Osteoblast (primary cell): ENCODE measurements around the gene TGFB1. TPM values are rescaled to one million over a fixed set of nuclear protein-coding genes. Genes with fewer than 3 reads are reported as not detected.

Source experiments
- DNase-seq: peaks from one replicate; pipeline ENCODE4 v3.0.0; 2011; ENCODE audit warnings: low spot score, mixed read lengths; ENCODE audit not compliant: insufficient read length; ENCODE audit errors: missing footprints
- H2AFZ ChIP-seq: 2 replicates; pipeline ENCODE4 v1.6.0; 2011; ENCODE audit warnings: mild to moderate bottlenecking, low read length
- H3K27ac ChIP-seq: 2 replicates; pipeline ENCODE4 v1.5.1; 2011; ENCODE audit warnings: mild to moderate bottlenecking, low read depth, low read length, moderate library complexity
- H3K27me3 ChIP-seq: 2 replicates; pipeline ENCODE4 v1.6.0; 2012; ENCODE audit warnings: mild to moderate bottlenecking, control low read depth, inconsistent platforms, low read length, moderate library complexity; ENCODE audit not compliant: insufficient read depth
- H3K36me3 ChIP-seq: 2 replicates; pipeline ENCODE4 v1.5.1; 2011; ENCODE audit warnings: mild to moderate bottlenecking, low read length, control low read depth, moderate library complexity; ENCODE audit not compliant: insufficient read depth
- H3K4me1 ChIP-seq: 2 replicates; pipeline ENCODE4 v1.5.1; 2011; ENCODE audit warnings: mild to moderate bottlenecking, low read length, control low read depth, moderate library complexity; ENCODE audit not compliant: insufficient read depth
- H3K4me2 ChIP-seq: 2 replicates; pipeline ENCODE4 v1.6.0; 2011; ENCODE audit warnings: mild to moderate bottlenecking, low read length; ENCODE audit not compliant: insufficient read depth
- H3K4me3 ChIP-seq: fragments of 200-600 bp; sonication (generic); 3 replicates; pipeline ENCODE4 v1.5.1; 2012; ENCODE audit warnings: mild to moderate bottlenecking, low read length, inconsistent platforms; ENCODE audit not compliant: insufficient read depth
- H3K79me2 ChIP-seq: 2 replicates; pipeline ENCODE4 v1.6.0; 2012; ENCODE audit warnings: mild to moderate bottlenecking, low read length, control low read depth, inconsistent platforms; ENCODE audit not compliant: insufficient read depth
- H3K9me3 ChIP-seq: 2 replicates; pipeline ENCODE4 v1.5.1; 2011; ENCODE audit warnings: low read depth, low read length, control low read depth
- H4K20me1 ChIP-seq: 2 replicates; pipeline ENCODE4 v1.6.0; 2012; ENCODE audit warnings: mild to moderate bottlenecking, low read length, control low read depth; ENCODE audit not compliant: insufficient read depth
- total RNA-seq: library from RNA; depleted of rRNA; stranded (reverse); fragments of >200 nt; gene quantifications from 2 replicates; pipeline ENCODE4 v1.2.3, GENCODE V29; 2012
- TF ChIP-seq, protein P1 (sequence below): IDR thresholded peaks from 2 replicates; pipeline ENCODE4 v1.5.1; 2011; ENCODE audit warnings: mild to moderate bottlenecking, low read depth, low read length, moderate library complexity; ENCODE audit errors: extremely low read depth

TGFB1 gene
- total RNA-seq, 1 donor, result 17.4 TPM

DNA sequence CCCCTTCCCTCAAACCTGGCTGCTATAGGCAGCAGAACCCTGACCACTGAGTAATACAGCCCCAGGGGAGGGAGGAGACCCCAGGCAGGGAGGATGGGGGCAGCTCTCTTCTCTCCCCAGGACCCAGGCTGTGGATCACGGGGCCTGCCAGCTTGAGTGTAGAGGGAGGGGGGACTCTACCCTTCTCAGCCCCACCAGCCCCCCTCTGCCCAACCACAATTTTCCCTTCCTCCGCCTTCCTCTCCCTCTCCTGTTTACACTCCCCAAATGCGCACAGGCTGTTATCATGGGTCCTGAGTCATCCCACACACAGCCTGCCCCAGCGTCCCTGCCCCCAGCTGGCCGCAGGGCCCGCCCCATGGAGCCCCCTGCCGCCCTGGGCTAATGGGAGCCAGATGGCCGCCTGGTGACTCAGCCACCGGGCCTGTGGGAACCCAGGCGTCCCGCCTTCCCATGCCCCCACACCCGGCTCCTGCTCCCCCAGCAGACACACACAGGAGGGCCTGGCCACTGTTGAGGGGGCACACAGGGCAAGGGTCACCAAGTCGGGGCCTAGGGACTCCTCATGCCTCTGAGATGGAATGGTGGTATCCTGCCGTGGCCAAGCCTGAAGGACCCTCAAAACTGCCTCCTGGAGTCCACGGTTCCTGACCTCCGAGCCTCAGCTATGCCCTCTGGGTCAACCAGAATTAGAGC is 30.1 kb downstream of the TGFB1 start:
- TF ChIP-seq, protein P1, sequence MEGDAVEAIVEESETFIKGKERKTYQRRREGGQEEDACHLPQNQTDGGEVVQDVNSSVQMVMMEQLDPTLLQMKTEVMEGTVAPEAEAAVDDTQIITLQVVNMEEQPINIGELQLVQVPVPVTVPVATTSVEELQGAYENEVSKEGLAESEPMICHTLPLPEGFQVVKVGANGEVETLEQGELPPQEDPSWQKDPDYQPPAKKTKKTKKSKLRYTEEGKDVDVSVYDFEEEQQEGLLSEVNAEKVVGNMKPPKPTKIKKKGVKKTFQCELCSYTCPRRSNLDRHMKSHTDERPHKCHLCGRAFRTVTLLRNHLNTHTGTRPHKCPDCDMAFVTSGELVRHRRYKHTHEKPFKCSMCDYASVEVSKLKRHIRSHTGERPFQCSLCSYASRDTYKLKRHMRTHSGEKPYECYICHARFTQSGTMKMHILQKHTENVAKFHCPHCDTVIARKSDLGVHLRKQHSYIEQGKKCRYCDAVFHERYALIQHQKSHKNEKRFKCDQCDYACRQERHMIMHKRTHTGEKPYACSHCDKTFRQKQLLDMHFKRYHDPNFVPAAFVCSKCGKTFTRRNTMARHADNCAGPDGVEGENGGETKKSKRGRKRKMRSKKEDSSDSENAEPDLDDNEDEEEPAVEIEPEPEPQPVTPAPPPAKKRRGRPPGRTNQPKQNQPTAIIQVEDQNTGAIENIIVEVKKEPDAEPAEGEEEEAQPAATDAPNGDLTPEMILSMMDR, result no peak
- Histone ChIP-seq H3K27me3 (no peaks in the 10 kb centered on the region), H3K9me3 (no peaks in the 10 kb centered on the region), H3K4me2 (peak overlapping the region; percentile 75), H3K4me3 (peak overlapping the region; percentile 35), H4K20me1 (peaks cover 17% of the 10 kb centered on the region), H2AFZ (no peak overlapping the region), H3K79me2 (peaks cover 7% of the 10 kb centered on the region), H3K27ac (peak overlapping the region; percentile 100), H3K4me1 (peaks cover 73% of the 10 kb centered on the region), H3K36me3 (peaks cover 23% of the 10 kb centered on the region)
- DNase-seq, result peak; percentile 98

GRCh38 chr19:41323023-41323422 is 30.7 kb downstream of the TGFB1 start:
- Histone ChIP-seq H4K20me1 (peaks cover 18% of the 10 kb centered on the region), H3K36me3 (peaks cover 24% of the 10 kb centered on the region), H2AFZ (no peak overlapping the region)

GRCh38 chr19:41322451-41322850 is 31.3 kb downstream of the TGFB1 start:
- no peak overlapping the region for H2AFZ ChIP-seq
- peaks cover 30% of the 10 kb centered on the region for H3K36me3 ChIP-seq
- peak overlapping the region; percentile 100 for H3K27ac ChIP-seq
- DNase-seq, result peak; percentile 52
- H3K9me3 ChIP-seq, result no peaks in the 10 kb centered on the region
- peaks cover 18% of the 10 kb centered on the region for H4K20me1 ChIP-seq
- no peaks in the 10 kb centered on the region for H3K27me3 ChIP-seq
- H3K4me1 ChIP-seq, result peaks cover 61% of the 10 kb centered on the region
- H3K79me2 ChIP-seq, result peaks cover 7% of the 10 kb centered on the region
- no peak overlapping the region for H3K4me3 ChIP-seq
- TF ChIP-seq, protein P1, result no peak
- peak overlapping the region; percentile 75 for H3K4me2 ChIP-seq

More at GRCh38 chr19:41323023-41323422, 30.7 kb downstream of the TGFB1 start:
- Histone ChIP-seq H3K27ac (peak overlapping the region; percentile 100), H3K79me2 (peaks cover 7% of the 10 kb centered on the region), H3K4me1 (peaks cover 67% of the 10 kb centered on the region), H3K27me3 (no peaks in the 10 kb centered on the region), H3K4me3 (peak overlapping the region; percentile 35), H3K9me3 (no peaks in the 10 kb centered on the region), H3K4me2 (peak overlapping the region; percentile 75)
- peak; percentile 91 for DNase-seq
- TF ChIP-seq, protein P1, result no peak

- TF ChIP-seq, protein P1, result peak; percentile 91
- H4K20me1 ChIP-seq, result peaks cover 18% of the 10 kb centered on the region
- peaks cover 4% of the 10 kb centered on the region for H3K79me2 ChIP-seq
- no peaks in the 10 kb centered on the region for H3K9me3 ChIP-seq
- H3K27me3 ChIP-seq, result no peaks in the 10 kb centered on the region
- H2AFZ ChIP-seq, result no peak overlapping the region
- no peak overlapping the region for H3K4me2 ChIP-seq
- no peak overlapping the region for H3K4me3 ChIP-seq
- peaks cover 37% of the 10 kb centered on the region for H3K36me3 ChIP-seq
- peak; percentile 99 for DNase-seq
- peak overlapping the region; percentile 100 for H3K27ac ChIP-seq
- H3K4me1 ChIP-seq, result peaks cover 54% of the 10 kb centered on the region
Observed at GRCh38 chr19:41321600-41322270, 32.0 kb downstream of the TGFB1 start.
